Activated CD4-positive, alpha-beta T cell treated with anti-CD3 and anti-CD28 coated beads, Interleukin-2, amount 50 U/mL, for 24 hours (primary cell): ENCODE data around the gene NRSN2.
A peak's percentile ranks its signal among the peaks of the same experiment; 100 is the strongest.
"Not testable (repeated sequence)": the region's sequence is repeated elsewhere in the genome, so short reads cannot be mapped to it uniquely, and the experiment has no call there.

ENCODE experiments used
- DNase-seq, 2 donors: peaks; one replicate each; pipeline ENCODE4 v3.0.0-alpha.2; 2020; ENCODE audit warnings: low read depth in 1 of 2, low spot score in 1 of 2

Gene NRSN2

DNA sequence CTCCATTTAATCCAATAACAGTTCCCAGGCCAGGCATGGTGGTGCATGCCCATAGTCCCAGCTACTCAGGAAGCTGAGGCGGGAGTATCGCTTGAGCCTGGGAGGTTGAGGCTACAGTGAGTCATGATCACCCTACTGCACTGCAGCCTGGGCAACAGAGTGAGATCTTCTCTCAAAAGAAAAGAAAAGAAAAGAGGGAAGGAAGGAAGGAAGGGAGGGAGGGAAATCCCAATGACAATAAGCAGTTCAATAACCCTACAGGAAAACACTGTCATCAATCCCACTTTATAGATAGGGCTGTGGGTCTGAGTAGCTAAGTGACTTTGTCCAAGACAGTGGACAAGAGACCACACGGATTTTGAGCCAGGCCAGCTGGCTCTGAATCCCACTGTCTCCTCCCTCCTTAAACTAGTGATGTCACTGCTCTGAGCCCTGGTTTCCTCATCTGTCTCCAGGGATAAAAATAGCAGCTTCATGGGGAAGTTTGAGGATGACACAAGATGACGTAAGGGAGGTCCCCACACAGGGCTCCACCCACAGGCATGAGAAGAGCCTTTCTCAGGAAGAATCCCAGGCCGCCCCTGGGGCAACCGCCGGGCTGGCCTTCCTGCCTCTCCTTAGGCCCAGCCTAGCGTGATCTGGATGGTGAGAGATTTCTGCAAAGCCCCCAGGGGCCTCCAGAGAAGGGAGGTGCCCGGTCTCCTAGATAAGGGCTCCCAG is 26.4 kb downstream of the NRSN2 start:
- DNase-seq: no peak

DNA sequence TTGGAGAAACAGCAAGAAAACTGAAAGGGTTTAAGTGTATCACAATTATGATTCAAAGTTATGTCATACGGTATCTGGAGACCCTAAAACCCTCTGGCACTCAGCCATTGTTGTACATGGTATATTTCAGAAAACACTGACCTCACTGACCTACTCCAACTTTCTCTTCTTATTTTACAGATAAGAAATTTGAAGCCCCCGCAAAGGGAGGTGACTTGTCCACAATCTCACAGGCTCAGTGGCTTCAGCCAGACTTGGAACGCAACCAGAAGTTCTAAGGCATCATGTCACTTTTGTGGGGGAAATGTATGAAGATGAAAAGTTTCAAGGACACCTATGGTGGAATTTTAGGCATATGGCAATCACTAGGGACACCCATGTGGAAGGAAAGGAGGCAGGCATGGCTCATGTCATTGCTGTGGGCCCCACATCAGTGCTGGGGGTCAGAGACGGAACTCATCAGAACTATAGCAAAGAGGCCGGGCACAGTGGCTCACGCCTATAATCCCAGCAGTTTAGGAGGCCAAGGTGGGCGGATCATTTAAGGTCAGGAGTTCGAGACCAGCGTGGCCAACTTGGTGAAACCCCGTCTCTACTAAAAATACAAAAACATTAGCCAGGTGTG is 28.5 kb downstream of the NRSN2 start:
- no peak for DNase-seq

DNA sequence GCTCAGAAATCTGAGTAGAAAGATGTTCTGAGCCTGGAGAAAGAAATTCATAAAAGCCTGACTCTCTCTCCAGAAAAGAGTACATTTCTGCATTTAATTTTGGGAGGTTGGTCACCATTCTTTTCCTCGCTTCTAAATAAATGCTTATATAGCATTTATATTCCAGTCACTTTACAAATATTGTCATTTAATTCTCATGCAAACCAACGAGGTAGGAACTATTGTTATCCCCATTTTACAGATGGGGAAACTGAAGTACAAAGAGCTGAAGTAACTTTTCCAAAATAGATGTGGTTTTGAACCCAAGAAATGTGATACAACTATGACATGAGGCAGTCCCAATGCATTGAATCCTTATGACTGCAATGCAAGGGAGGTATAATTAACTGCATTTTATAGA is 29.2 kb downstream of the NRSN2 start:
- DNase-seq: no peak

DNA sequence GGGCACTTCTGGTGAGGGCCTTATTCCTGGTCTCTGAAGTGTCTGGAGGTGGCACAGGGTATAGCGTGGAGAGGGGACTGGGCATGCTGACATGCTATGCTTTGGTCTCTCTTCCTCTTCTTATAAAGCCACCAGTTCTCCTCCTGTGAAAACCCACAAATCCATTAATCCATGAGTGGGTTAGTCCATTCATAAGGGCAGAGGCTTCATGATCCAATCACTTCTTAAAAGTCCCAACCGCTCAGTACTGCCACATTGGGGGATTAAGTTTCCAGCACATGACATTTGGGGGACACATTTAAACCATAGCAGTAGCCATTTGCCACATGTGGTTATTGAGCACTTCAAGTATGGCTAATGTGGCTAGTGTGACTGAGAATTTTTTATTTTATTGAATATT is 29.8 kb downstream of the NRSN2 start:
- DNase-seq: no peak

DNA sequence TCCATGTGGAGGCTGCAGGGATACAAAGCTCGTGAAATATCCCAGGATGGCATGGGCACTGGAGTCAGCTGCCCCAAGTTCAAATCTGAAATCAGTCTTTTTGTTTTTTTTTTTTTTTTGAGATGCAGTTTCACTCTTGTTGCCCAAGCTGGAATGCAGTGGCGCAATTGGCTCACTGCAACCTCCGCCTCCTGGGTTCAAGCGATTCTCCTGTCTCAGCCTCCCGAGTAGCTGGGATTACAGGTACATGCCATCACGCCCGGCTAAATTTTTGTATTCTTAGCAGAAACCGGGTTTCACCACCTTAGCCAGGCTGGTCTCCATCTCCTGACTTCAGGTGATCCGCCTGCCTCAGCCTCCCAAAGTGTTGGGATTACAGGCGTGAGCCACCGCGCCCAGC is 30.7 kb downstream of the NRSN2 start:
- DNase-seq: not testable (repeated sequence)

DNA sequence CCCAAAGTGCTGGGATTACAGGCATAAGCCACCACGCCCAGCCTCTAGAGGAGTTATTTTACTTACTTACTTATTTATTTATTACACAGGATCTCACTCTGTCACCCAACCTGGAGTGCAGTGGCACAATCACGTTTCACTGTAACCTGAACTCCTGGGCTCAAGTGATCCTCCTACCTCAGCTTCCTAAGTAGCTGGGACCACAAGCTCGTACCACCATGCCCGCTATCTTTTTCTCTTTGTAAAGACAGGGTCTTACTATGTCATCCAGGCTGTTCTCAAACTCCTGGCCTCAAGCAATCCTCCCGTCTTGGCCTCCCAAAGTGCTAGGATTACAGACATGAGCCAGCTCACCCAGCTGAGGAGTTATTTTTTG is 32.0 kb downstream of the NRSN2 start:
- DNase-seq: no peak

DNA sequence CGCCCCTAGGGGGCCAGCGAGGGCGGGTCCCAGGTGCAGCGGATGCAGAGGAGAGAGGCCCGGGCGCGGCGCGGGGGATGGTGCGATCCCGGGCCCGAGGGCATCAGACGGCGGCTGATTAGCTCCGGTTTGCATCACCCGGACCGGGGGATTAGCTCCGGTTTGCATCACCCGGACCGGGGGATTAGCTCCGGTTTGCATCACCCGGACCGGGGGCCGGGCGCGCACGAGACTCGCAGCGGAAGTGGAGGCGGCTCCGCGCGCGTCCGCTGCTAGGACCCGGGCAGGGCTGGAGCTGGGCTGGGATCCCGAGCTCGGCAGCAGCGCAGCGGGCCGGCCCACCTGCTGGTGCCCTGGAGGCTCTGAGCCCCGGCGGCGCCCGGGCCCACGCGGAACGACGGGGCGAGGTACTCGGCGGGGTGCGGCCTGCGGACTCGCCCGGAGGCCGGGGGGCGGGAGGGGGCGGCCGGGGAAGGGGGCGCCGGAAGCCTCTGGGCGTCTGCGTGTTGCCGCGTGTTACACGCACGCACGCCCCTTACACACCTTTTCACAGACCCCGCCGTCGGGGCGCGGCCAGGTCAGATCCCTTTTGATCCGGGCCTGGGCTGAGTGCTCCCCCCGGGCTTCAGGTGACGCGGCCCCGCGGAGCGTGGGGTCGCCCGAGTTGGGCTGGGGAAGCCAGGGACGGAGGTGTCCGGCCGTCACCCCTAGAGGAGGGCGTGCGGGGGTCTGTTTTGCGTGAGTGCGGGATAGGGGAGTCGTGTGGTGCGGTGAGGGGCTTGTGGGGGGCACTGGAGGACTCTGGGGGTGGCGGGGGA is 34.1 kb downstream of the NRSN2 start:
- peak; percentile 52 to 66 for DNase-seq

DNA sequence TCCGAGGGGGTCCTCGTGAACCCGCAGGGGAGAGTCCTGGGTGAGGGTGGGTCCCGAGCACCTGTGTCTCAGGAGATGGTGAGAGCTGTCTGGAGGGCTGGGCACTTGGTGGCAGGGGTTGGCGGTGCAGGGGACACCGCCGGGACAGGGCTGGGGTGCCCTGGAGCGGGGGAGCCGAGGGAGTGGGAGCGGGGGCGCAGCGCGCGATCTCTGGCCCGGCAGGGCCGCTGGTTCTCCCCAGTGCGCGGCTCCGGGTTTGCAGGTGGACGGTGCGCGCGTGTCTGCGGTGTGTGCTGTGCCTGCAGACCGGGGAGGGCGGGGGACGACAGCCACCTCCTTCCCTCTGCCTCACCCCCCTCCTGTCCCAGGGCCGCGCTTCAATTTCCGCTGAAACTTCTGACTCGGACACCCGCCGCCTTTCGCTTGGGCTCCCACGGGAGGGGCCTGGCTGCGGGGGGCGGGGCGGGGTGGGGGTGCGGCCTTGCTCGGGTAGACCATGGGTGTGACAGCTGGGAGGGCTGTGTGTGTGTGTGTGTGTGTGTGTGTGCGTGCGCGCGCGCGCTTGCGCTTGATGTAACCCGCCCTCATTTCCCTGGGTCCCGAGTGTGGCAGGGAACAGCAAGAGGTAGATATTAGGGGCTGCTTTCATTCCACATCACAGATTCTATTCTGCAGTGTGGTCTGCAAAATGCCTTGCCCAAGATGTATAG is 34.8 kb downstream of the NRSN2 start:
- peak; percentile 36 to 47 for DNase-seq

DNA sequence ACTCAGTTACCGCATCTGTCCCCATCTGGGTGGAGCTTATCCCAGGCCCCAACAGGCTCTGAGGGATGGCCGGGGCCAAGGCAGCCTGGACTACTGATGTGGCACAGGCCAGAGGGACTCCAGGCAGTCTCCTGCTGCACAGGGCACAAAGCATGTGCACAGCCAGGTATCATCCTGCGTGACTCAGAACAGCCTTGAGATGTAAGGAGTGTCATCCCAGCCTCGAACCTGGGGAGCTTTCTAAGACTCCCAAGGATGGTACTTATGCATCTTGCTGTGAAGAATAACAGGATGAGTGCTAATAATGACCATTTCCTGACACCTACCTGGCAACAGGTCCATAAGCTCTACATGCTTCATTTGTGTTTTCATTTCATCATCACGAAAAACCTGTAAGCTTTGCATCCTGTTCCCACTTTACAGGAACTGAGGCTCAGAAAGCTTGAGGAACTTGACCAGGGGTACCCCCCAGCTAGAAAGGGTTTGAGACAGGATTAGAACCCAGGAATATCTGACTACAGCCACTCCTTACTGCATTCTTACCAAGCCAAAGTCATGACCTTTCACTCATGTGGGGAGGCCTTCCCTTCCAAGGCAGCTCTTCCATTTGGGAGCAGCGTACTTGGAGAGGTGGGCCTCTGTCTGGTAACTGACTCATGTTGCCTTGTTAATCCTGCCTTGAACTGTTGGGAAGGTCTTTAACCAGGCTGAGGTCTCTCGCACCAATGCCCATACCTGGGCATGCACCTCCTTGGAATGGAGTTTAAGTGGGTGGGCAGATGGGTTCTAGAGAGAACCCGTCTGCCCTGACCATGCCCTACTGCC is 35.6 kb downstream of the NRSN2 start:
- DNase-seq: no peak

DNA sequence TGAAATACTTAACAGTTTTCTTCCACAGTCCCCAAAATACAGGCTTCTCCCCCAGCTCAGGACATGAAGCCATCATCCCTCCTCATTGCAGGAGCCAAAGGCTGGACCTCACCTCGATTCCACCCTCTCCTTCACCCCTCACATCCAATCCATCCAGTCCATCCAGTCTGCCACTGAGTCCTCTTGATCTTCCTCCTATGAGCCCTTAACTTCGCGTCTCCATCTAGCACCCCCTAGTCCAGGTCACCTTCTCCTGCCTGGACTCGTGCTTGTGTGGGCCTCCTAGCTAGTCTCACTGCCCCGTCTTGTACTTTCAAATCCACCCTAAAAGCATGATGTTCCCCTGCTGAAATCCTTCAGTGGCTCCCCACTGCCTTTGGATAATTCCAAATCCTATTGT is 37.0 kb downstream of the NRSN2 start:
- DNase-seq: no peak

DNA sequence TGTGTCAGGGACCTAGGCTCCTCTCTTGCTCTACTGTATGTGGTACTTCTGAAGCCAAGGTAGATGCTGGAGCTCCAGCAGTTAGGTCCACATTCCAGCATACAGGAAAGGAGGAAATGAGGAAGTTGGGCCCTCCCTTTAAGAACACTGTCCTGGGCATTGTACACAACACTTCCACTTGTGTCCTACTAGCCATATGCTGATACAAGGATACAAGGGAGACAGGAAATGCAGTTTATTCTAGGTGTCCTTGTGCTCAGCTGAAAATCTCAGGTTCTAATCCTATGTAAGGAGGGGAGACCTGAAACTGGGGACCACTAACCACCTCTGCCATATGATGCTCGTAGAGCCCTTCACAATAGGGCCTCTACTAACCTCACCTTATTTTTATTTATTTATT is 37.8 kb downstream of the NRSN2 start:
- no peak for DNase-seq

DNA sequence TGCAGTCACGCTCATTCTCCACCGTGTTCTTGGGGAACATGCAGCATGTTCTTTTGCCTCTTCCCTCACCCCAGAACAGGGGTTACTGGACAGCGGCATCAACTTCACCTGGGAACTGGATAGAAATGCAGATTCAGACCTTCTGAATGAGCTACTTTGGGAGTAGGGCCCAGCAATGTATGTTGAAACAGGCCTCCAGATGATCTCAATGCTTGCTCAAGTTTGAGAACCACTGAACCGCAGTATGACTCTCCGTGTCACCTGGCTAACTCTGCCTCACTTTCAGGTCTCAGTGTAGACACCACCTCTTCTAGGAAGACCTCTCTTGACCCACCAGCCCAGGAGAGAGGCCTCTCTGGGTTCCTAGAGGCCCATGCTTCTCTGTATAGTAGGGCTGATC is 38.5 kb downstream of the NRSN2 start:
- no peak for DNase-seq

DNA sequence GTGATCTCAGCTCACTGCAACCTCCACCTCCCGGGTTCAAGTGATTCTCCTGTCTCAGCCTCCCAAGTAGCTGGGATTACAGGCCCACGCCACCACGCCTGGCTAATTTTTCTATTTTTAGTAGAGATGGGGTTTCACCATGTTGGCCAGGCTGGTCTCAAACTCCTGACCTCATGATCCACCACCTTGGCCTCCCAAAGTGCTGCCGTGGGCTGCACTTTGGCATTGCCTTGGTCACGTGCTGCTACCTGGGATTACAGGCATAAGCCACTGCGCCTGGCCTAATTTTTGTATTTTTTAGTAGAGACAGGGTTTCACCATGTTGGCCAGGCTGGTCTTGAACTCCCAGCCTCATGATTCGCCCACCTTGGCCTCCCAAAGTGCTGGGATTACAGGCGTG is 39.7 kb downstream of the NRSN2 start:
- not testable (repeated sequence) for DNase-seq

DNA sequence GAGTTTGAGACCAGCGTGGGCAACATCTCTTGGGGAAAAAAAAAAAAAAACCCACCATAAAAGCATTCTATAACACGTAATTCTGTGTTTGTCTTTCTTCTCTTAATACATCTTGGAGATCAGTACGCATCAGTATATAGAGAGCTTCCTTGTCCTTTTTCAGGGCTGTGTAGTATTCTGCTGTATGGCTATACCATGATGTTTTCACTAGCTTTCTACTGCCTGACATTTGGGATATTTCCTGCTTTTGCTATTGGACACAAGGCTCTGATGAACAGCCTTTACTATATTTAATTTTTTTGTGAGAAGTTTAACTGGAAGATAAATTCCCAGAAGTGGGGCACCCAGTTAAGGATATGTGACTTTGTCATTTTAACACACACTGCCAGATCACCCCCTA is 40.6 kb downstream of the NRSN2 start:
- DNase-seq: no peak

DNA sequence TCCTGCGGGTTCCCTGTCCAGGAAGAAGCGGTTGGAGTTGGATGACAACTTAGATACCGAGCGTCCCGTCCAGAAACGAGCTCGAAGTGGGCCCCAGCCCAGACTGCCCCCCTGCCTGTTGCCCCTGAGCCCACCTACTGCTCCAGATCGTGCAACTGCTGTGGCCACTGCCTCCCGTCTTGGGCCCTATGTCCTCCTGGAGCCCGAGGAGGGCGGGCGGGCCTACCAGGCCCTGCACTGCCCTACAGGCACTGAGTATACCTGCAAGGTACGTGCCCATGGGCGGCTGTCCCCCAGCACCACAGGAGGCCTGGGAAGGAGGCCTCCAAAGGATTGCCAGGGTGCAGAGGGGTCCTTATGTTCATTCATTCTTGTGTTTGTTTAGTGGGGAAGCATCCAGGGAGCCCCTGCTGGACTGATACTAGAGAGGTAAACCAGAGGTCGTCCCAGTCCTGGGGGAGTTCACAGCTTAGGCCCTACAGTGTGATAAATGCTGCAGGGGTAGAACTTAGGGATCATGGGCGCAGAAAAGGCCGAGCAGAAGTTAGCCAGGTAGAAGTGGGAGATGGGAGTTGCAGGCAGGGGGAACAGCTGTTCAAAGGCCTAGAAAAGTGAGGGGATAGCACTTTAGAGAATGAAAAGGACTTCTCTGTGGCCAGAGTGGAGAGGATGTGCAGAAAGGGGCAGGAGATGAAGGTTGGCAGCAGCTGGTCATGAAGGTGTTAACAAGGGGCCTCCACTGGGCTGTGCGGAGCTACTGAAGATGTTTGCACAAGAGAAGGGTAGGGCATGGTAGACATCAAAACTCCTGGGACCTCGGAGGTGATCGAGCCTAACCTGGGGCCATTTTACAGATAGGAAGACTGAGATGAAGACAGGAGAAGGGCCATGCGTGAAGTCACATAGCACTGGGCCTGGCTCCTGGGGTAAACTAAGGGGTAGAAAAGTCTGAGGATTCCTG is 41.4 kb downstream of the NRSN2 start:
- no peak for DNase-seq

DNA sequence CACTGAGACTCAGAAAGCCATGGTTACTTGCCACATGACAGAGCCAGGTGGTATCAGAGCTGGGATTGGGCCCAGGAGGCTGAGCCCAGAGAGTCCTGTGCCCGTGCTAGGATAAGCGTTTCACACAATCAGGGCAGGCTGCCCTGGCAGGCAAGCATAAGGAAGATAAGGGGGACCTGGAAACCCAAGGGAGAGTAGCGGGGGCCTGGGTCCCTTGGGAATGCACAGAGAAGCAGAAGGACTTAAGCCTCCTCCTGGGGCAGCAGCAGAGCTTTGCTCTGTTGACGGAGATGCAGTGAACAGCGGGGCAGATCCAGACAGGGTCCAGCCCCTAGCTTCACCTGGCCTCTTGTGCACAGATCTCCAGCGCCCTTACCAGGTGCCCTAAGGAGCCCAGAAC is 42.3 kb downstream of the NRSN2 start:
- DNase-seq: no peak

DNA sequence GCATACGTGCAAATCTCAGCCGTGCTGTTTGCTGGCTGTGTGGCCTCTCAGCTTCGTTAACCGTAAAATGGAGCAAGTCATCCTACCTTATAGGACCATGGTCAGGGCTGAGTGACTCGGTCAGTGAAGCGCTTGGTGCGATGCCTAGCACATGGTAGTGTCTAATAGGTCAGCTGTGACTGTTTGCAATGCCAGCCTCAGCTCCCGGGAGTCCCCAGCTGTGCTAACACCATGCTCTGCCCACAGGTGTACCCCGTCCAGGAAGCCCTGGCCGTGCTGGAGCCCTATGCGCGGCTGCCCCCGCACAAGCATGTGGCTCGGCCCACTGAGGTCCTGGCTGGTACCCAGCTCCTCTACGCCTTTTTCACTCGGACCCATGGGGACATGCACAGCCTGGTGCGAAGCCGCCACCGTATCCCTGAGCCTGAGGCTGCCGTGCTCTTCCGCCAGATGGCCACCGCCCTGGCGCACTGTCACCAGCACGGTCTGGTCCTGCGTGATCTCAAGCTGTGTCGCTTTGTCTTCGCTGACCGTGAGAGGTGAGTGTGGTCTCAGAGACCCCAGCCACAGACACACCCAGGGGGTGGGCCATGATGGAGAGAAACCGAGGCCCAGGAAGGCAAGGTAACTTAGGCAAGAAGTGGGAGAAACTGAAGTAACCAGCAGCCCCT is 44.3 kb downstream of the NRSN2 start:
- no peak for DNase-seq

DNA sequence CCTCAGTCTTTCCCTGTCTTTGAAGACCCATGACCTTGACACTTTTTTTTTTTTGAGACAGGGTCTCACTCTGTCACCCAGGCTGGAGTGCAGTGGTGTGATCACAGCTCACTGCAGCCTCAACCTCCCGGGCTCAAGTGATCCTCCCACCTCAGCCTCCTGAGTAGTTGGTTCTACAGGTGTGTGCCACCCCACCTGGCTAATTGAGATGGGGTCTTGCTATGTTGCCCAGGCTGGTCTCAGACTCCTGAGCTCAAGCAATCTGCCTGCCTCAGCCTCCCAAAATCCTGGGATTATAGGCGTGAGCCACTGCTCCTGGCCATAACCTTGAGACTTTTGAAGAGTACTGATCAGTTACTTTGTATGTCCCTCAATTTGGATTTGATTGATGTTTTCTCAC is 46.4 kb downstream of the NRSN2 start:
- not testable (repeated sequence) for DNase-seq

DNA sequence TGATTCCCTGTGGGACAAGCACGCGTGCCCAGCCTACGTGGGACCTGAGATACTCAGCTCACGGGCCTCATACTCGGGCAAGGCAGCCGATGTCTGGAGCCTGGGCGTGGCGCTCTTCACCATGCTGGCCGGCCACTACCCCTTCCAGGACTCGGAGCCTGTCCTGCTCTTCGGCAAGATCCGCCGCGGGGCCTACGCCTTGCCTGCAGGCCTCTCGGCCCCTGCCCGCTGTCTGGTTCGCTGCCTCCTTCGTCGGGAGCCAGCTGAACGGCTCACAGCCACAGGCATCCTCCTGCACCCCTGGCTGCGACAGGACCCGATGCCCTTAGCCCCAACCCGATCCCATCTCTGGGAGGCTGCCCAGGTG is 49.3 kb downstream of the NRSN2 start:
- DNase-seq: no peak
